ENCODE data around the gene TMEM239.

DNA sequence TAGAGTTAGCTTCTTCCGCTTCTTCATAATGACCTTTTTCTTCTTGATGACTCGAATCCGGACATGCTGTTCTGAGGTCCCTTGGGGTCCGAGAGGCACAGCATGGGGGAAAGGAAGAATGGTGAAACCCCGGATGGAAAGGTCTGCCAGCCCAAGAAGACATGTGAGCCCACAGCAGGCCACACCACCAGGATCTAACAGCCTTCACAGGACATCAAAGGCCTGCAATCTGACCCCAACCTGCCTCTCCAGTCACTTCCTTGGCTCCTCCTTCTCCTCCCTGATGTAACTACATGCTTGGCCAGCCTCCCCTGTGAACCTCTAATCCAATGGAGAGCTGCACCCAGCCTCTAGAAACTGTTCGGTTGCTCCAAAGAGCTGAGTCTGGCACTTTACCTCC lies 17.4 kb upstream of the TMEM239 start:
- TF ChIP-seq POLR2AphosphoS5 (IDR thresholded peaks at IDR 0.05) (no peak), POLR2A (IDR thresholded peaks at IDR 0.05) (no peak), EP300 (IDR thresholded peaks at IDR 0.05) (no peak)
- TF ChIP-seq, protein P1, sequence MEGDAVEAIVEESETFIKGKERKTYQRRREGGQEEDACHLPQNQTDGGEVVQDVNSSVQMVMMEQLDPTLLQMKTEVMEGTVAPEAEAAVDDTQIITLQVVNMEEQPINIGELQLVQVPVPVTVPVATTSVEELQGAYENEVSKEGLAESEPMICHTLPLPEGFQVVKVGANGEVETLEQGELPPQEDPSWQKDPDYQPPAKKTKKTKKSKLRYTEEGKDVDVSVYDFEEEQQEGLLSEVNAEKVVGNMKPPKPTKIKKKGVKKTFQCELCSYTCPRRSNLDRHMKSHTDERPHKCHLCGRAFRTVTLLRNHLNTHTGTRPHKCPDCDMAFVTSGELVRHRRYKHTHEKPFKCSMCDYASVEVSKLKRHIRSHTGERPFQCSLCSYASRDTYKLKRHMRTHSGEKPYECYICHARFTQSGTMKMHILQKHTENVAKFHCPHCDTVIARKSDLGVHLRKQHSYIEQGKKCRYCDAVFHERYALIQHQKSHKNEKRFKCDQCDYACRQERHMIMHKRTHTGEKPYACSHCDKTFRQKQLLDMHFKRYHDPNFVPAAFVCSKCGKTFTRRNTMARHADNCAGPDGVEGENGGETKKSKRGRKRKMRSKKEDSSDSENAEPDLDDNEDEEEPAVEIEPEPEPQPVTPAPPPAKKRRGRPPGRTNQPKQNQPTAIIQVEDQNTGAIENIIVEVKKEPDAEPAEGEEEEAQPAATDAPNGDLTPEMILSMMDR (IDR thresholded peaks at IDR 0.05), result no peak

Measured in stomach (tissue), 4 donors.